GM18870 (cell line): ENCODE results near the gene AGFG2.
A peak's percentile ranks its signal among the peaks of the same experiment; 100 is the strongest.
"Not testable (repeated sequence)": the region's sequence is repeated elsewhere in the genome, so short reads cannot be mapped to it uniquely, and the experiment has no call there.

ENCODE experiments used
- ATAC-seq: cut with Tn5 transposase; IDR thresholded peaks from one replicate; pipeline ENCODE4 v1.9.1; 2021; ENCODE audit warnings: moderate library complexity; ENCODE audit not compliant: unreplicated experiment

The AGFG2 gene

GRCh38 chr7:100520138-100520537 is 18.9 kb upstream of the AGFG2 start:
- ATAC-seq = no peak

- ATAC-seq = no peak
Measured at GRCh38 chr7:100521076-100521475, 17.9 kb upstream of the AGFG2 start.

GRCh38 chr7:100521909-100522593 is 17.0 kb upstream of the AGFG2 start:
- ATAC-seq = not testable (repeated sequence)

- not testable (repeated sequence) for ATAC-seq
Measured at GRCh38 chr7:100523192-100523591, 15.8 kb upstream of the AGFG2 start.

GRCh38 chr7:100528108-100528866 is 10.7 kb upstream of the AGFG2 start:
- ATAC-seq = not testable (repeated sequence)

- no peak for ATAC-seq
Measured at GRCh38 chr7:100532165-100533022, 6.6 kb upstream of the AGFG2 start.

GRCh38 chr7:100535982-100536381 is 3.0 kb upstream of the AGFG2 start:
- ATAC-seq = not testable (repeated sequence)

GRCh38 chr7:100536695-100537094 is 2.3 kb upstream of the AGFG2 start:
- ATAC-seq = not testable (repeated sequence)

GRCh38 chr7:100538348-100538653 is 702 bp upstream of the AGFG2 start:
- no peak for ATAC-seq

GRCh38 chr7:100539436-100540006 is 518 bp downstream of the AGFG2 start:
- no peak for ATAC-seq

- no peak for ATAC-seq
Measured at GRCh38 chr7:100540073-100540723, 1.2 kb downstream of the AGFG2 start.

GRCh38 chr7:100541309-100541708 is 2.3 kb downstream of the AGFG2 start:
- ATAC-seq = not testable (repeated sequence)

- ATAC-seq = no peak
Measured at GRCh38 chr7:100543586-100543985, 4.6 kb downstream of the AGFG2 start.

GRCh38 chr7:100544386-100544785 is 5.4 kb downstream of the AGFG2 start:
- ATAC-seq = no peak

- ATAC-seq = no peak
Measured at GRCh38 chr7:100544967-100545359, 6.0 kb downstream of the AGFG2 start.

- ATAC-seq = peak; percentile 28
Measured at GRCh38 chr7:100545360-100546128, 6.5 kb downstream of the AGFG2 start.

- ATAC-seq = peak; percentile 29
Measured at GRCh38 chr7:100546129-100546925, 7.3 kb downstream of the AGFG2 start.

- no peak for ATAC-seq
Measured at GRCh38 chr7:100546926-100547800, 8.2 kb downstream of the AGFG2 start.
